ENCODE results near the gene ZDHHC16.
"Not testable (repeated sequence)": the region's sequence is repeated elsewhere in the genome, so short reads cannot be mapped to it uniquely, and the experiment has no call there.

Gene ZDHHC16

DNA sequence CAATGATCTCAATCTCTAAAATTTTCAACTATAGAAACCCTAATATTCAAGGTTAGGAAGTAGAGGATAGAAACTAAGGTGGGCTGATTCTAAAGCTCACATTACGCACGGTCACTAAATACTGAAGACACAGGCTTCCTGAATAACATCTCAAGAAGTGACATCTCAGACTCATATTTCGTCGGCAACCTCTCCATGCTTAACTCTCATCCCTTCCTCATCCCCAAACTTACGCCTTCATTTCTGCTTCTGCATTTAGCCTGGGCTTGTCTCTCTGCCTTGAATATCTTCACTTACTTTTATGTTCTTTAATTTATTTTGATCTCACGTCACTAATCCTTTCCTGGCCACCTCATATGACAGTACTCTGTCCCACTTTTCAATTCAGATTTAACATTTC lies 10.8 kb upstream of the ZDHHC16 start:
- DNase-seq, result no peak

DNA sequence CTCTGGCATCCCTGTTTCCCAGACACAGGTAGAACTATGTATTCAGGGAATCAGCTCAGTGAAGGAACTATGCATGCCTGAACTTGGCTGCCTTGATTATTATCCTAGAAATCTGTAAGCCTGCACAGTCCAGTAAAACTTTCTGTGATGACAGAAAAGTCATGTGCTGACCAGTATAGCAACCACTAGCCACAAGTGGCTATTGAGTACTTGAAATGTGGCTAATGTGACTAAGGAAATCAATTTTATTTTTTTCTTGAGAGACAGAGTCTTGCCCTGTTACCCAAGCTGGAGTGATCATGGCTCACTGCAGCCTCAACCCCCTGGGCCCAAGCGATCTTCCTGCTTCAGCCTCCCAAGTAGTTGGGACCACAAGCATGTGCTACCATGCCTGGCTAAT lies 3.7 kb upstream of the ZDHHC16 start:
- DNase-seq, result no peak

DNA sequence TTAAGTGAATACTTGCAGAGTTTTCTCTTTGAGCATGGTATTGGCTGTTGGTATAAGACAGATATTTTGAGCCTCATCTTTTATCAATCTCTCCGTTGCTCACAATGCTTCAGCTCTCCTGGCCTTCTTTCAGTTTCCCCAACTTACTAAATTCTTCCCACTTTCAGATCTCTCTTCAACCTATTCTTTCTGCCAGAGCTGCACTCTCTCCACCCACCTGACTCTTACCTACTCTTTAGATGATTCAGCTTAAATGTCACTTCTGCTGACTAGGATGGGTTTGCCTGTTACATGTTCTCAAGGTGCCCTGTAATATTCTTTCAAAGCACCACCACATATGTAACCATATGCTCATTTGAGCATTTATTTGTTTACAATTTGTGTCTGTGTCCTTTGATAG lies 1.8 kb upstream of the ZDHHC16 start:
- no peak for DNase-seq

DNA sequence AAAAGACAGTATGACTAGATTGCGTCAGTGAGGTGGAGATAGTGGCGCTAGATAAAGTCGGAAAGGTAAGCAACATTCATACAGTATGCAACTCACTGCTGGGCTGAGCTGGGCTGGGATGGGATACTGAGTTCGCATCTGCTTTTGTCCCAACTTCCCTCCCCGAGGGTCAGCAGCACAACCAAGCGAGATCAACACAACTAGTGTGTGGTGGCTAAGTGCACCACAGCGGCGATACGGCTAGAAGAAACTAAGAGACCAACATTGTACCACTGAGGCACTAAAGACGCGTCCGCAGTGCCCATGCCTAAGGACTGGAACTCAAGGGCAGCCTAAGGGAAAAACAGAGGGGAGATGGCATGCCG lies 636 bp upstream of the ZDHHC16 start:
- DNase-seq, result no peak

DNA sequence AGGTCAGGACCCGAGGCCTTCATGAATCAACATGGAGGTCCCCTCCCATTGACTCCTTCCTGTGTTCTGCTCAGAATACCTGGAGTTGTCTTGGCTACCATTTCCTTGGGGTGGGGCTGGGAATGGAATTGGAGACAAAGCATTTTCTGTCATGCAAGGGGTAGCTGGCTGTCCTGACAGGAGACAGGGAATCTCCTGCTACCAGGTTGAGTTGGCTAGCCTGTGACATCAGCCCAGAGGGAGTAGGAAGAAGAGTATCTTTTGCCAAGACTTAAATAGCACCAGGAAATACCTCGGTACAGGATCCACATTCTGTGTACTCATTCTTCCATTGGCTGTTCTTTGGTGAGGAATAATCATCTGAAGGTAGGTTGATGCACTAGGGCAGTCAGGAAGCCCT lies 4.9 kb downstream of the ZDHHC16 start:
- no peak for DNase-seq

DNA sequence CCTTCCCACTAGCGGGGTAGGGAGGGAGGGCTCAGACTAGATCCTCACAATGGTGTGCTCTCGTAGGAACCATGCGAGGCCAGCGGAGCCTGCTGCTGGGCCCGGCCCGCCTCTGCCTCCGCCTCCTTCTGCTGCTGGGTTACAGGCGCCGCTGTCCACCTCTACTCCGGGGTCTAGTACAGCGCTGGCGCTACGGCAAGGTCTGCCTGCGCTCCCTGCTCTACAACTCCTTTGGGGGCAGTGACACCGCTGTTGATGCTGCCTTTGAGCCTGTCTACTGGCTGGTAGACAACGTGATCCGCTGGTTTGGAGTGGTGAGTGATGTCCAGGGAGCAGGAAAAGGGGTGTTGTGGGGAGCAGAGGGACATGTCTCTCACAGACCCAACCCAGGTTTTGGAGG lies 5.6 kb downstream of the ZDHHC16 start:
- no peak for DNase-seq

DNA sequence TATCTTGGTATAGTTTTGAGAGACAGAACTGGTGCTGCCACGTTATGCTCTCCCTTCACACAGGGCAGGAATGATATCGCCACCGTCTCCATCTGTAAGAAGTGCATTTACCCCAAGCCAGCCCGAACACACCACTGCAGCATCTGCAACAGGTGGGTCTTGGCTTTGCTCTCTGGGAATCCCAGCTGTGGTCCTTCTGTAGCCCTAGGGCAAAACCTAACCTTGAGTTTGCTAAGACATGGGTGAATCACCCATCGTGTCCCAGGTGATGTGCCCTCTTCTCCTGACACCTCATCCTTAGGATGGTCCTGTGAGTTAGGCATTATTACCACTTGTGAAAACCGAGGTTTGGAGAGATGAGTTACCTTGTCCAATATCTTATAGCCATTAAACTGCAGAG lies 6.4 kb downstream of the ZDHHC16 start:
- DNase-seq, result no peak

DNA sequence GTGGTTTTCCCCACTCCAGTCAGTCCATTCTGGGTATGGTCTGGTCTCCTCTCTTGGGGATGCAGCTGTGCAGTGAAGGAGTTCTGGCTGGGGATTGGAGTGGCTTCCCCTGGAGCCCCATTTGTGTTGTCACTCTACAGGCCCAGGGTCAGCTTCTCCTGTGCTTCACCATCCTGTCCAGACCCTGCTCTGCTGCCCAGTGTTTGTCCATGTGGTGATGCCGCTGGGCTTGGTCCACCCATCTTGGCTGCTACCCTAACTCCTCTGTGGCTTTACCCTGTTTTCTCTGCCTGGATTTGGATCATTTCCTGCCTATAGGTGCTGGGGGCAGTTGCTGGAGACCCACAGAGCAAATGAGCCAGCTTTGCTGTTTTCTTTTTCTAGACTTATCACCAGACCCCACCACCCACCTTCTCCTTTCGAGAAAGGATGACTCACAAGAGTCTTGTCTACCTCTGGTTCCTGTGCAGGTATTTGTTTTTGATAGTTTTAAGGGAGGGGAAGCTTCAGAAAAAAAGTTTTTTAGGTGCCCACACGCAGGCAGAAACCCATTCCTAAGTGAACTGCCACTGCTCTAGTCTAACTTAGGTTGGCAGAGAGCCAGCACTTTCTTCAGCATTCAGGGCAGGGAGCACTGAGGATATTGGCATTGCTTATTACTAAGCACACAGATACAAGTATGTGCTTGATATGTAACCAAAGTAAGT lies 8.5 kb downstream of the ZDHHC16 start:
- DNase-seq, result no peak

DNA sequence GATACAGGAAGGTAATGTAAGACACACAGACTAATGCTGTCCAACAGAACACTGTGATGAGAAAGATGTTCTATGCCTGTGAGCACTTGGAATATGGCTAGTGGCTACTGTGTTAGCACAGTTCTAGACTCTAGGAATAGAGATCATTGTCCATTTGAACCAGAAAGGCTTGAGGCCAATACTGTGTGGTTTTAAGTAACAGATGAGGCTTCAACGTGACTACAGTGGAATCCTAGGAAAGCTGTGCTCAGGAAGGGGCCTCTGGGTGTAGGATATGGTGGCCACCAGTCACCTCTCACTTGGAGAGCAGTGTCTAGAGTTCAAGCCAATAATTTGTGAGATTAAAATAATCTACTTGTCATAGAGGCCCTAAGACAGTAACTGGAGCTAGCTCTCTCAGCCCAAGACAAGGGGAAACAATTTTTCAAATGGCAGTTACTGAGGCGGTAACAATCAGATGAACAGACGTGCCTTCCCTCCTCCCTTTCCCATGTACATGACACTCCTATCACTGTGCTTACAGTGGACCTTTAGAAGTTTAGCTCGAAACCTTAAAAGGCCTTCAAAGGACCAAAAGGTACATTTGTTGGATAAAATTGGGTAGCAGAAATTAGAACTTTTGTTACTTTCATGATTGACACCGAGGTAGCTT lies 10.2 kb downstream of the ZDHHC16 start:
- no peak for DNase-seq

DNA sequence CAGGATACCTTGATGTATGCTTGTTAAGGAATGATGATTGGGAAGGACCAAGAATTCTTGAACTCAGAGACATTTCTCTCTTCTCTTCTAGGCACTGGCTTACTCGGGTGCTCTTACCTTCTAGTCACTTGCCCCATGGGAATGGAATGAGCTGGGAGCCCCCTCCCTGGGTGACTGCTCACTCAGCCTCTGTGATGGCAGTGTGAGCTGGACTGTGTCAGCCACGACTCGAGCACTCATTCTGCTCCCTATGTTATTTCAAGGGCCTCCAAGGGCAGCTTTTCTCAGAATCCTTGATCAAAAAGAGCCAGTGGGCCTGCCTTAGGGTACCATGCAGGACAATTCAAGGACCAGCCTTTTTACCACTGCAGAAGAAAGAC lies 10.7 kb downstream of the ZDHHC16 start:
- DNase-seq, result no peak

DNA sequence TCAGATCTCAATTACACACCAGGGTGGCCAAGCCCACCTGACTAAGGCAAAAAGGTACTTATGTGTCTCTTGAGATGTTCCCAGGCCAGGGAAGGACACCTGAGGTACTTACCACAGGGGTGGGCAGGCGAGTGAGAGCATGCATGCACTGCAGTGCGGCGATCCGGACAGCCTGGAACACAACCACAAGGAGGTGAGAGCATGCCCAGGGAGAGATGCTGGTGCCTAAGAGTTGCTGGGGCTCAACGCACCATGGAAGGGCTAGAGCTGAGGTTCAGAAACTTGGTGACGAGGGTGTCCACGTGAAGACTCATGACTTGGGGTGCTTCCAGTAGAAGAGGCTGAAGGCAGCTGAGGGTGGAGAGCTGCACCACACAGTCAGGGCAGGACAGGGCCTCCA lies 13.1 kb downstream of the ZDHHC16 start:
- no peak for DNase-seq

DNA sequence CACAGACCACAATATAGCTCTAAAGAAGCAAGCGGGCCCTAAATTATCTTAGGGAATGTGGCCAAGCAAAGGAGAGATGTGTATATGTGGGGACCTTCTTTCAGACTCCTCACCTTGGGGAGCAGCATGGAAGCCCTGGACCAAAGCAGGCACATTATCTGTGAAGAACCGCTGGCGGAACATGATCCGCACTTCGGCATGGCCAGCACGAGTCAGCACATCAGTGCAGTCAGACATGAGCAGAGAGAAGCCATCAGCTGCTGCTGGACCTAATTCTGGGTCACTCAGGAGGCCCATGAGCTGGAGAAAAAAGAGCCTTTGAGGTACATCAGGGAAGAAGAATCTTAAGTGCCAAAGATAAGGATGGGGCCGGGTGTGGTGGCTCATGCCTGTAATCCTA lies 14.0 kb downstream of the ZDHHC16 start:
- no peak for DNase-seq

DNA sequence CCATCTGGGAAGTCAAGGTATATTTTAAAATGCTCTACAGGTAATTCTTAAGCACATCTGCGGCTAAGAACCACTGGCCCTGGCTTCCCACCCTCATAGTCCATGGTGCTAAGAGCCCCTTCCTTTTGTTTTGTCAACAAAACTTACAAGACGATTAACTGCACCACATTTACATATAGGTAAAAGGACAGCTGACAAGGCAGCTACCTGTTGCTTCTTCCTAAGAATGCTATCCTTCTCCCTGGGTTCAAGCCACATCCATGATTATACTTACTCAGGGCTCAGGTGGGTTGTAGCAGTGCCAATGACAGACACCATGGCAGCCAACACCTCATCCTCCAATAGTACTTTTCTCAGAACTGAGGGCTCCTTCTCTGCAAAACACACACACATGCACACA lies 16.3 kb downstream of the ZDHHC16 start:
- DNase-seq, result no peak

DNA sequence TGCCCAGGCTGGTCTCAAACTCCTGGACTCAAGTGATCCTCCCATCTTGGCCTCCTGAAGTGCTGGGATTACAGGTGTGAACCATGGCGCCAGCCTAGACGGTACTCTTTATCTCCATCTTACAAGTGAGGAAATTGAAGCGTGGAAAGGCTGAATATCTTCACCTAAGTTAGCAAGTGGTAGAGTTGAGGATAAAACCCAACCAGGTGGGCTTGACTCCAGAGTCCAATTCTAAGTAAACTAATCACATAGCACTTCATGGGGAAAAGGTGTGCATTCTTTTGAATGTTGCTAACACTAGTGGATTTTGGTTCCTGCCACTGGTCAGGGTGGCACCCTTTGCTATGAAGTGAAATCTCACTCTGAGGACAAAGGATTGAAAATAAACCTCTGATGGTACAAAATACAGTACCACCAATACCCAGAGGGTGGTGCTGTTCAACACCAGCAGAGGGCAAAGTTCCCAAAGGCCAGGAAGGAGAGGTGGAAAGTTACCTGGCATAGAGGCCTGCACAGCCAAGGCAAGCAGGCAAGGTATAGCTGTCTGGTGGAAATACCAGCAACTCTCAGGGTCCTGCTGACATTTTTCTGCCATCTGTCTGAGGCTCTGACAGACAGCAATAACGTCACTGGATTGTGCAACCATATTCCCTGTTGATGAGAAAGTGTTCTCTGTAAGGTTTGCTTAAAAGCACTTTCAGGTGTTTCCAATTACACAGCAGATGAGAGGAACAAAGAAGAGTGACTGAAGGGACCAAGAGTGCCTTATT lies 17.6 kb downstream of the ZDHHC16 start:
- peak; percentile 57 for DNase-seq

DNA sequence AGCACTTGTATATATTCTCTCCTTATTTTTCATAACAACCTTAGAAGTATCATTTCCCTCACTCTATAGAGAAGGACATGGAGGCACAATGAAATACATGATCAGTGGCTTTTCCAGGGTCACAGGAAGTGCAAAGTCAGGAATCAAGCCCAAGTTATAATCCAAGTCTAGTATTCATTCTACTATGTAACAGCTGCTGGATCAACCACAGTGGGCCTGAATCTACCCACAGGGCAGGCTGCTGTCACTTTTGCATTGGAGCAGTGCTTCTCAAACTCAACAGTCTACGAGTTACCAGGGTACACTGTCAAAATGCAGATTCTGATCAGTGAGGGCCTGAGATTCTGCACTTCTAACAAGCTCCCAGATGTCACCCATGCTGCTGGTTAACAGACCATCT lies 18.3 kb downstream of the ZDHHC16 start:
- no peak for DNase-seq

DNA sequence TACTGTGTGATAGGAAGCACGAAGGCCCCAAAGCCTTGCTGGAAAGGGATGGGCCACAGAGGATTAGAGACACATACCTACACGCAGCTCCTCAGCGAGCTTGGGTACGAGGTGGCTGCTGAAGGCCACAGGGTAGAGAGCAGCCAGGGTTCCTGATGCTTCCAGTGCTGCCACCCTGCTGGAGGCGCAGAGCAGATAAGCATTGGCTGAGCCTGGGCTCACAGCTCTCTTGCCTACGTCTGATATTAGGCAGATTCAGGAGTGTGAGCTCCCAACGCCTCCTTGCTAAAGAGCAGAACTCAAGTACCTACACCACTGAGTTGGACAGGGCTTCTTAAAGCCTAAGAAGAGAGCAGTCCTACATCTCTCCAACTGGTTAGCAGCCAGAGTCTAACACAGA lies 20.0 kb downstream of the ZDHHC16 start:
- DNase-seq, result no peak

DNA sequence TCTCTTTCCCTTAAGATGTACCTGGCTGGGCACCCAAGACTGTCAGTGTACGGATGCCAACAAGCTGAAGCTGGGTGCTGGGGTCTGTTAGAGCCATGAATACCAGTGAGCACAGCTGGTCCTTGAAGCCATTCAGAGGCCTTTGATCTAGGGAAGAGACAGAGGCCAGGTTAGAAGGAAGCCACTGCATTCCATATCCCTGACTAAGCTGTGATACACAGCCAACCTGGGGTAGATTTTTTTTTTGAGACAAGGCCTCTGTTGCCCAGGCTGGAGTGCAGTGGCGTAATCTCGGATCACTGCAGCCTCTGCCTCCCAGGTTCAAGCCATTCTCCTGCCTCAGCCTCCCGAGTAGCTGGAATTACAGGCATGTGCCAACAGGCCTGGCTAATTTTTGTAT lies 20.8 kb downstream of the ZDHHC16 start:
- DNase-seq, result no peak

DNA sequence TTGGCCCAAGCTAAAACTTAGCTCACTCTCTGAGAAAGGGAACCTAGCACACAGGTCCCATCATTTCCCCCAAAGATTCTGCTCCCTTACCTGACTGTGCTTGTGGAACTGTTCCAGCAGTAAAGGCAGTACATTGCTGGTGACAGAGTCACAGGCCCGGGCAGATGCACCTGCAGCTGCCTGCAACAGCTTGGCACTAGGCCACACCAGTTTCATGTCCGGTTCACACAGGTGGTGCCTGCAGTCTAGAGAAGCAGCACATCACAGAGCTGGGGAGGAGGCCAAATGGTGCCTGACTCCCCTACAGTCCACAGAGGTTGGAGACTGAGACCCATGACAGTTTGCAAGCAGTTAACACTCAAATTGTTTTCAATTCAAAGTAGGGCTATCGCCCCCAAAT lies 22.2 kb downstream of the ZDHHC16 start:
- DNase-seq, result no peak

DNA sequence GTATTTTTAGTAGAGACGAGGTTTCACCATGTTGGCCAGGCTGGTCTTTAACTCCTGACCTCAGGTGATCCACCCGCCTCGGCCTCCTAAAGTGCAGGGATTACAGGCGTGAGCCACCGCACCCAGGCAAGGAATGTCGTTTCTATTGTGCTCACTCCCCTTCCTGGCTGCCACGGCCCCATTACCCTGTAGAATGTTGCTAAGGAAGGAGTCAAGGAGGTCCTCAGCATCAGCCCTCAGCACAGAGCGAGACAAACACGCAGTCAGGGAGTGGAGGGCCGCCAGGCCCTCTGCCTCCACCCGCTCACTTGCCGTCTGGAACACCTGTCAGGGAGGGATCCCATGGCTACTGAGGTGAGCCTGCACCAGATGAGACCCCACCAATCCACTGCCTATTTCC lies 22.8 kb downstream of the ZDHHC16 start:
- DNase-seq, result not testable (repeated sequence)

DNA sequence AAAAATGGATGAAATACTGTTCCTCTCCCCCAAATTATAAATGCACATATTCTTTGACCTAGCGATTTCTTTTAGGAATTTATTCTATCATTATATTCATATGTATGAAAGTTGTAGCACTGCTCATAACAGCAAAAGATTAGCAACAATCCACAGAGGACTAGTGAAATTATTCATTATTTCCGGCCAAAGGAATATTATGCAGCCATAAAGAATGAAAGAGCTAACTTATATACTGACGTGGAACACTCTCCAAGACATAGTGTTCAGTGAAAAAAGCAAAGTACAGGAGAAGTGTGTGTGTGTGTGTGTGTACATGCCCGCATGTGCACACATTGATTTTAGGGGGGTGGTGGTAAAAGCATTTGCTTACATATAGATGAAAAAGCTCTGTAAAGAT lies 28.9 kb downstream of the ZDHHC16 start:
- DNase-seq, result no peak

DNA sequence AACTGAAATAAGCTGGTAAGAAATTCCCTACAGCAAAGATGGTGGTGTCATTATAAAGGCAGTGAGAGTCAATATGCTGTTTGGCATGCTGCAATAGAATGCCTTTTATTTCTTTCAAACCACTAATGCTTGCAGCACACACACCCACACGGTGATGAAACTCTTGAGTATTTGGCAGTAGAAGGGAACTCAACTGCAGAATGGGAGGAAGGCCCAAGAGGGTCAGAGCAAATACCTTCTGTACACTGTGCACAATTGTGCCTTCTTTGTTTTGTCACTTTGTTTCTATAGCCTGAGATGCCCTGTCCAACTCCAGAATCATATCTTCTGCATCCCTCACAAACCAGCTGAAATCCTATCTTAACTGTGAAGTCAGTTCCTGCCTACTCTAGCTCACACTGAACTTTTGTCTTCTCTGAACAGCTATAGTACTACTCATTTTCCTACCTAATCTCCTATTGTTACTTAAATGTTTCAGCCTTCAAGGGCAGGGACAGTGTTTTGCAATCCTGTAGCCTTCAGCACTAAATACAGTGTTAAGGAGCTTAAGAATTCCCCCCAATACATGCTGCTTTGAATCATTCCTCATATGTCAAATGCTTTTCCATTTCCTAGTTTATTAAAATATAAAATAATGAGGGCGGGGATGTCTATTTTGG lies 30.1 kb downstream of the ZDHHC16 start:
- DNase-seq, result no peak

DNA sequence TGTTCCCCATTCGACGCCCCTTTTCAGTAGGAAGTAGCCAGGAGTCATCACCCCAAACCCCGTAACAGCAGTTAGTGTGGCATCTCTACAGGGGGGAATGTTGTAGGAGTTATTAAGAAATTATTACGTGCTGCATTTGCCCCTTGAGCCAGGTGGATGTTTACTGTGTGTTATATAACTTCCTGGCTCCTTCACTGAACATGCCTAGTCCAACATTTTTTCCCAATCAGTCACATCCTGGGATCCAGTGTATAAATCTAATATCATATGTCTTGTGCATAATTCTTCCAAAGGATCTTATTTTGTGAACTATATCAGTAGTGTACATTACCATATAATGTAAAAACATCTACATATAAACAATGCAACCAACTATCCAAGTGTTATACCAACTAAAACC lies 33.4 kb downstream of the ZDHHC16 start:
- not testable (repeated sequence) for DNase-seq

DNA sequence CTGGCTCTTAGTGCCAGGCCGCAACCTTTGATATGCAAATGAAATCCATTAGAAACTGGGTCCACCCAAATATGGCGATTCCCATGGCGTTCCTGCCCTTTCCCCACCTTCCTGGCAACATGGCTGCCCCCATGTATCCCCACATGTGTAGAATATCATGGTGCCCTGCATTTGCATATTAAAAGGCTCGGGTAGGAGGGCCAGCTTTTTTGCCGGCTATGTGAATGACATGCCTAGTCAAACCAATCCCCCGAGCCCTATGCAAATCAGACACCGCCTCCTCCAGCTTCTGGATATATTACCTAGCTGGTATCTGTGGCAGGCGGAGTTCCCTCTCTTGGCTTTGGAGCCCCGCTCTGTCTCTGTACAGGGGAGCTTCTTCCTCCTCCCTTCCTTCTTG lies 34.0 kb downstream of the ZDHHC16 start:
- DNase-seq, result no peak

DNA sequence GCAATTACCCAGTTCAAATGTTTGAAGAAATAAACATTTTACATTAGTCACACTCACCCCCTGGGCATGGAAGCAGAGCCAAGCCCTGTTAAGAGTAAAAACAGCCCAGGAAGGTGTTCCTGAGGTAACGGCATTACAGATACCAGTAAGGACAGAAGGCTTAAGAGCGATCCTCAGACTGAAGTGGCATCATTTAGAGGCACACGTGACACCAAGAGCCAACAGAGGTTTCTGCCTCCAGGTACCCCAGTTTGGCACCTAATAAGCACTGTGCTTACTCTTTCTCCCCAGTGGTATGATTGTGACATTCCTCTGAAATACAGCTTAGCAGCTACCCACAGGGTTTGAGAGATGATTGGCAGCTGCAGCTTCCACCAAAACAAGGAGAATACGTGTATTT lies 35.1 kb downstream of the ZDHHC16 start:
- DNase-seq, result no peak

All from retina (tissue), 1 donor.